NK-92 (cell line): ENCODE data around the gene CTDSPL2.
"Not testable (repeated sequence)": the region's sequence is repeated elsewhere in the genome, so short reads cannot be mapped to it uniquely, and the experiment has no call there.

Experiments used
- DNase-seq: peaks from one replicate; lab custom pipeline; 2025; ENCODE audit not compliant: unreplicated experiment; lab: John Stamatoyannopoulos, UW

CTDSPL2 gene

GRCh38 chr15:44426975-44427755 is at the start of gene CTDSPL2:
Gene CTDSPL2, plus strand, starts transcription at chr15:44427629. Its CDS starts 31,386 bp downstream, at chr15:44459015.
- peak; percentile 68 for DNase-seq

GRCh38 chr15:44381236-44381635 is 46.2 kb upstream of the CTDSPL2 start:
- DNase-seq, result no peak

GRCh38 chr15:44385344-44385942 is 42.0 kb upstream of the CTDSPL2 start:
- DNase-seq, result no peak

- DNase-seq, result no peak
Measured at GRCh38 chr15:44394062-44394461, 33.4 kb upstream of the CTDSPL2 start.

- DNase-seq, result no peak
Measured at GRCh38 chr15:44394562-44394961, 32.9 kb upstream of the CTDSPL2 start.

GRCh38 chr15:44397869-44398268 is 29.6 kb upstream of the CTDSPL2 start:
- DNase-seq, result no peak

- DNase-seq, result no peak
Measured at GRCh38 chr15:44414001-44414400, 13.4 kb upstream of the CTDSPL2 start.

- DNase-seq, result no peak
Measured at GRCh38 chr15:44427756-44428724, 611 bp downstream of the CTDSPL2 start.

GRCh38 chr15:44435893-44436667 is 8.7 kb downstream of the CTDSPL2 start:
- DNase-seq, result no peak

- DNase-seq, result no peak
Measured at GRCh38 chr15:44438402-44438801, 11.0 kb downstream of the CTDSPL2 start.

- no peak for DNase-seq
Measured at GRCh38 chr15:44441095-44441501, 13.7 kb downstream of the CTDSPL2 start.

- no peak for DNase-seq
Measured at GRCh38 chr15:44443515-44443914, 16.1 kb downstream of the CTDSPL2 start.

- no peak for DNase-seq
Measured at GRCh38 chr15:44447772-44448376, 20.4 kb downstream of the CTDSPL2 start.

- no peak for DNase-seq
Measured at GRCh38 chr15:44450172-44450571, 22.7 kb downstream of the CTDSPL2 start.

GRCh38 chr15:44453578-44454283 is 26.3 kb downstream of the CTDSPL2 start:
- not testable (repeated sequence) for DNase-seq

- DNase-seq, result no peak
Measured at GRCh38 chr15:44458429-44458828, 31.0 kb downstream of the CTDSPL2 start.

GRCh38 chr15:44468709-44469385 is 41.4 kb downstream of the CTDSPL2 start:
- no peak for DNase-seq

- no peak for DNase-seq
Measured at GRCh38 chr15:44471885-44472455, 44.5 kb downstream of the CTDSPL2 start.

- no peak for DNase-seq
Measured at GRCh38 chr15:44479343-44479742, 51.9 kb downstream of the CTDSPL2 start.
